MM.1S (cell line): ENCODE results near the gene PIGP.

Experiments used
- DNase-seq: peaks from one replicate; pipeline ENCODE4 v3.0.0-alpha.2; 2015
- H2AFZ ChIP-seq: fragments of 300-600 bp; sonication (generic); 2 replicates; pipeline ENCODE4 v1.6.0; 2016; ENCODE audit warnings: antibody characterized with exemption, low read length
- H3F3A ChIP-seq: fragments of 300-600 bp; sonication (generic); 2 replicates; pipeline ENCODE4 v1.6.1; 2016; ENCODE audit warnings: mild to moderate bottlenecking, antibody characterized with exemption, low read length, moderate library complexity, mixed read lengths; ENCODE audit not compliant: insufficient read depth
- H3K27ac ChIP-seq: fragments of 300-600 bp; sonication (generic); 2 replicates; pipeline ENCODE4 v1.5.1; 2016; ENCODE audit warnings: mild to moderate bottlenecking, low read length
- H3K27me3 ChIP-seq: fragments of 300-600 bp; sonication (generic); replicated peaks from 2 replicates; pipeline ENCODE4 v1.6.0; 2016; ENCODE audit warnings: low read length; ENCODE audit not compliant: insufficient read depth
- H3K36me3 ChIP-seq: fragments of 300-600 bp; sonication (generic); replicated peaks from 2 replicates; pipeline ENCODE4 v1.6.1; 2016; ENCODE audit warnings: mild to moderate bottlenecking, low read length, mixed read lengths; ENCODE audit not compliant: insufficient read depth
- H3K4me1 ChIP-seq: fragments of 300-600 bp; sonication (generic); 2 replicates; pipeline ENCODE4 v1.6.1; 2016; ENCODE audit warnings: low read length, mixed read lengths
- H3K4me2 ChIP-seq: fragments of 300-600 bp; sonication (generic); 2 replicates; pipeline ENCODE4 v1.6.0; 2016; ENCODE audit warnings: low read depth, low read length
- H3K4me3 ChIP-seq: fragments of 300-600 bp; sonication (generic); 2 replicates; pipeline ENCODE4 v1.5.1; 2016; ENCODE audit warnings: low read length, mixed read lengths
- H3K79me2 ChIP-seq: fragments of 300-600 bp; sonication (generic); 2 replicates; pipeline ENCODE4 v1.6.1; 2016; ENCODE audit warnings: mixed run types, low read length, mixed read lengths
- H3K9ac ChIP-seq: fragments of 300-600 bp; sonication (generic); 2 replicates; pipeline ENCODE4 v1.6.1; 2016; ENCODE audit warnings: low read length, mixed read lengths
- H3K9me2 ChIP-seq: fragments of 300-600 bp; sonication (generic); replicated peaks from 2 replicates; pipeline ENCODE4 v1.6.1; 2016; ENCODE audit warnings: mild to moderate bottlenecking, low read length, mixed read lengths; ENCODE audit not compliant: insufficient read depth
- H3K9me3 ChIP-seq: fragments of 300-600 bp; sonication (generic); replicated peaks from 2 replicates; pipeline ENCODE4 v1.6.1; 2016; ENCODE audit warnings: mild to moderate bottlenecking, low read length, mixed read lengths; ENCODE audit not compliant: insufficient read depth
- H4K20me1 ChIP-seq: fragments of 300-600 bp; sonication (generic); 2 replicates; pipeline ENCODE4 v1.6.1; 2016; ENCODE audit warnings: mild to moderate bottlenecking, low read length, moderate library complexity, mixed read lengths; ENCODE audit not compliant: insufficient read depth
- CTCF ChIP-seq: fragments of 300-600 bp; sonication (generic); IDR thresholded peaks from 2 replicates; pipeline ENCODE4 v1.5.1; 2016; ENCODE audit warnings: antibody characterized with exemption, low read length, mixed read lengths
- EZH2 ChIP-seq: fragments of 300-600 bp; sonication (generic); optimal IDR thresholded peaks from 2 replicates; pipeline ENCODE3; 2017; ENCODE audit warnings: low read depth, mild to moderate bottlenecking, antibody characterized with exemption, low read length, mixed read lengths
- EZH2phosphoT487 ChIP-seq: fragments of 300-600 bp; sonication (generic); IDR thresholded peaks from 2 replicates; pipeline ENCODE4 v1.6.1; 2018; ENCODE audit warnings: antibody characterized with exemption, low read length

Gene PIGP

GRCh38 chr21:37063433-37063832 lies 9.4 kb downstream of the PIGP start:
- Histone ChIP-seq H3K9ac (no peak overlapping the region), H3K9me3 (no peaks in the 10 kb centered on the region), H3K9me2 (no peaks in the 10 kb centered on the region), H3K4me3 (no peak overlapping the region), H3K4me1 (no peaks in the 10 kb centered on the region), H3K79me2 (no peaks in the 10 kb centered on the region), H3F3A (no peaks in the 10 kb centered on the region), H3K36me3 (no peaks in the 10 kb centered on the region), H3K4me2 (no peak overlapping the region), H2AFZ (no peak overlapping the region), H4K20me1 (no peaks in the 10 kb centered on the region), H3K27me3 (no peaks in the 10 kb centered on the region), H3K27ac (no peak overlapping the region)
- TF ChIP-seq EZH2: no peak
- no peak for TF ChIP-seq EZH2phosphoT487
- no peak for TF ChIP-seq CTCF
- no peak for DNase-seq

DNA sequence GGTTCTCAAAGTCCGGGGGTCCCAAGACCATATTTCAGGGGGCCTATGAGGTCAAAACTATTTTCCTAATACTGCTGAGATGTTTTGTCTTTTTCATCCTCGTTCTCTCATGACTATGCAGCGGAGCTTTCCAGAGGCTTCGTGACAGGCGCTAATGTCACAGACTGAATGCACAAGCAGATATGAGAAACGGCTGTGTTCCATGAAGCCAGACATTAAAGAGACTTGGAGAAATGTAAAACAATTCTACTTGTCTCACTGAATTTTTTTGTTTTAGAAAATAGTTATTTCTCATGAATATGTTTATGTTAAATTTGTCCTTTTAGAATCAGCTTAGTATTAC lies 10.3 kb downstream of the PIGP start:
- Histone ChIP-seq H4K20me1 (no peaks in the 10 kb centered on the region), H3K4me2 (no peak overlapping the region), H3K4me3 (no peak overlapping the region), H3K4me1 (no peaks in the 10 kb centered on the region), H3K27ac (no peak overlapping the region), H3K36me3 (no peaks in the 10 kb centered on the region), H3K9me3 (no peaks in the 10 kb centered on the region), H3K9me2 (no peaks in the 10 kb centered on the region), H3K9ac (no peak overlapping the region), H3F3A (no peaks in the 10 kb centered on the region), H3K79me2 (no peaks in the 10 kb centered on the region), H2AFZ (no peak overlapping the region), H3K27me3 (no peaks in the 10 kb centered on the region)
- no peak for TF ChIP-seq CTCF
- no peak for TF ChIP-seq EZH2phosphoT487
- no peak for TF ChIP-seq EZH2
- no peak for DNase-seq

DNA sequence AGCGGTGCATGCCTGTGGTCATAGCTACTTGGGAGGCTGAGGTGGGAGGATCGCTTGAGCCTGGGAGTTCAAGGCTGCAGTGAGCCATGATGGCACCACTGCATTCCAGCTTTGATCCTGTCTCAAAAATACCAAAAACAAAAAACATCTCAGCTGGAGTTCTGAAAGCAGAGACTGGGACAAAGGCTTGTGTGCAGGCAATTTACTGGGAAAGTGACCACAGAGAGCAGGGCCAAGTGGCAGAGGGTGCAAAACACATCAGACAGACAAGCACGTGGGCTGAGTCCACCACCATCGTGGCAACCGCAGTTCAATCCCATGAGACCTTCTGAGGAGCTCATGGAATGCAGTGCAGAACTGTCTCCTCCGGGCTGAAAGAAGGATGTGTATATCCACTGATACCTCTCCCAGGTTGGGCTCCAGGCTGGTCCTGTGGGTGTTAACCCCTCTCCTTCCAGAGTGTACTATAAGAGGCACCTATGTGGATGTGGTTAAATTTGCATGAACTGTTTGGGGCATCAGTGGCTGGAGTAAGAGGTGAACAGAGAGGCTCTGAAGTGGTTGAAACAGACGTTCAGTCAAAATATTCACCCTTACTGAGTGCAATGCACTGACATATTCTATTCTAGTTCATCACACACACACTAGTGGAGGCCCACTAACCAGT lies 10.8 kb downstream of the PIGP start:
- DNase-seq: no peak
- Histone ChIP-seq H3F3A (no peaks in the 10 kb centered on the region), H3K27me3 (no peaks in the 10 kb centered on the region), H3K9me2 (no peaks in the 10 kb centered on the region), H4K20me1 (no peaks in the 10 kb centered on the region), H3K36me3 (no peaks in the 10 kb centered on the region), H3K79me2 (no peaks in the 10 kb centered on the region), H3K9ac (no peak overlapping the region), H3K4me1 (no peaks in the 10 kb centered on the region), H3K4me2 (no peak overlapping the region), H2AFZ (no peak overlapping the region), H3K4me3 (no peak overlapping the region), H3K9me3 (no peaks in the 10 kb centered on the region), H3K27ac (no peak overlapping the region)
- TF ChIP-seq EZH2phosphoT487 (no peak), CTCF (no peak), EZH2 (no peak)
